Right lung (tissue), 5 donors: ENCODE measurements around the gene MDGA2. TPM values are rescaled to one million over a fixed set of nuclear protein-coding genes. Genes with fewer than 3 reads are reported as not detected.

ENCODE experiments used
- DNase-seq, 2 donors: peaks; one replicate each; pipeline ENCODE4 v3.0.0-alpha.2; 2013
- polyA plus RNA-seq, 5 donors: library from polyadenylated mRNA; unstranded; fragments of 120-200 nt; gene quantifications; one replicate each; pipeline versions ENCODE4 v1.2.1 to v1.2.3, GENCODE V29; 2013; ENCODE audit warnings: inconsistent platforms in 1 of 5, low replicate concordance in 1 of 5; ENCODE audit not compliant: insufficient read length in 5 of 5, insufficient read depth in 1 of 5

The MDGA2 gene
- polyA plus RNA-seq, 5 donors, result 0.16 to 0.54 (median 0.37) TPM

- DNase-seq, result no peak
Measured at GRCh38 chr14:47490353-47490752, 185.1 kb downstream of the MDGA2 start.

- DNase-seq, result no peak
Measured at GRCh38 chr14:47485421-47485820, 190.0 kb downstream of the MDGA2 start.

GRCh38 chr14:47483449-47483848 is 192.0 kb downstream of the MDGA2 start:
- no peak for DNase-seq

GRCh38 chr14:47471075-47471474 is 204.3 kb downstream of the MDGA2 start:
- no peak for DNase-seq

GRCh38 chr14:47466916-47467315 is 208.5 kb downstream of the MDGA2 start:
- DNase-seq, result no peak

- no peak for DNase-seq
Measured at GRCh38 chr14:47454025-47454424, 221.4 kb downstream of the MDGA2 start.

- no peak for DNase-seq
Measured at GRCh38 chr14:47447076-47447475, 228.3 kb downstream of the MDGA2 start.

- DNase-seq, result no peak
Measured at GRCh38 chr14:47442211-47442610, 233.2 kb downstream of the MDGA2 start.

GRCh38 chr14:47439953-47440352 is 235.5 kb downstream of the MDGA2 start:
- no peak for DNase-seq

GRCh38 chr14:47438650-47439140 is 236.7 kb downstream of the MDGA2 start:
- DNase-seq, result no peak

- no peak for DNase-seq
Measured at GRCh38 chr14:47435331-47435965, 240.0 kb downstream of the MDGA2 start.

GRCh38 chr14:47427629-47428028 is 247.8 kb downstream of the MDGA2 start:
- DNase-seq, result no peak

GRCh38 chr14:47425302-47425701 is 250.1 kb downstream of the MDGA2 start:
- no peak for DNase-seq

- DNase-seq, result no peak
Measured at GRCh38 chr14:47422191-47422590, 253.2 kb downstream of the MDGA2 start.

- no peak for DNase-seq
Measured at GRCh38 chr14:47411523-47411922, 263.9 kb downstream of the MDGA2 start.

GRCh38 chr14:47392326-47392725 is 283.1 kb downstream of the MDGA2 start:
- peak; percentile 21 to 23 for DNase-seq

GRCh38 chr14:47390831-47391504 is 284.4 kb downstream of the MDGA2 start:
- no peak for DNase-seq

- DNase-seq, result no peak
Measured at GRCh38 chr14:47389535-47389934, 285.9 kb downstream of the MDGA2 start.

- DNase-seq, result no peak
Measured at GRCh38 chr14:47366006-47366405, 309.4 kb downstream of the MDGA2 start.

GRCh38 chr14:47365233-47365632 is 310.2 kb downstream of the MDGA2 start:
- DNase-seq, result no peak

GRCh38 chr14:47353186-47353585 is 322.2 kb downstream of the MDGA2 start:
- no peak for DNase-seq

- no peak for DNase-seq
Measured at GRCh38 chr14:47346849-47347248, 328.6 kb downstream of the MDGA2 start.

- no peak for DNase-seq
Measured at GRCh38 chr14:47345016-47345415, 330.4 kb downstream of the MDGA2 start.

- DNase-seq, result no peak
Measured at GRCh38 chr14:47332939-47333338, 342.5 kb downstream of the MDGA2 start.
